Fibroblast of lung (primary cell): Measurements from ENCODE around the gene ACER3. TPM values are rescaled to one million over a fixed set of nuclear protein-coding genes. Genes with fewer than 3 reads are reported as not detected.

ENCODE experiments used
- DNase-seq, 2 donors: peaks; one replicate each; pipeline versions ENCODE4 v3.0.0 to v3.0.0-alpha.2; 2010; ENCODE audit warnings: low read depth in 2 of 2
- H2AFZ ChIP-seq: 2 replicates; pipeline ENCODE4 v1.5.1; 2012; ENCODE audit warnings: low read length, control low read depth, inconsistent platforms
- H3K27ac ChIP-seq: 2 replicates; pipeline ENCODE4 v1.5.1; 2011; ENCODE audit warnings: low read length, control low read depth; ENCODE audit not compliant: insufficient read depth
- H3K27me3 ChIP-seq: 2 replicates; pipeline ENCODE4 v1.5.1; 2011; ENCODE audit warnings: mild to moderate bottlenecking, low read length; ENCODE audit not compliant: control insufficient read depth, insufficient read depth
- H3K36me3 ChIP-seq: 2 replicates; pipeline ENCODE4 v1.5.1; 2011; ENCODE audit warnings: low read length; ENCODE audit not compliant: control insufficient read depth, insufficient read depth
- H3K4me1 ChIP-seq: 2 replicates; pipeline ENCODE4 v1.5.1; 2011; ENCODE audit warnings: low read length; ENCODE audit not compliant: control insufficient read depth, insufficient read depth; ENCODE audit errors: extremely low read depth
- H3K4me2 ChIP-seq: 2 replicates; pipeline ENCODE4 v1.5.1; 2011; ENCODE audit warnings: low read length, control low read depth; ENCODE audit not compliant: insufficient read depth; ENCODE audit errors: extremely low read depth
- H3K4me3 ChIP-seq, 4 experiments: fragments of 200-600 bp in 1 of 4; sonication (generic) in 1 of 4; replicated peaks in 1 of 4; 2 replicates each; pipeline ENCODE4 v1.5.1; 2011 to 2016; ENCODE audit warnings: low read length in 4 of 4, low read depth in 3 of 4, mild to moderate bottlenecking in 3 of 4, control low read depth in 2 of 4, inconsistent platforms in 1 of 4, mixed read lengths in 1 of 4; ENCODE audit not compliant: insufficient read depth in 1 of 4; ENCODE audit errors: control extremely low read depth in 1 of 4
- H3K79me2 ChIP-seq: 2 replicates; pipeline ENCODE4 v1.5.1; 2012; ENCODE audit warnings: mild to moderate bottlenecking, low read length, inconsistent platforms; ENCODE audit not compliant: control insufficient read depth, insufficient read depth
- H3K9ac ChIP-seq: 2 replicates; pipeline ENCODE4 v1.5.1; 2011; ENCODE audit warnings: mild to moderate bottlenecking, low read length, control low read depth; ENCODE audit not compliant: insufficient read depth
- H3K9me3 ChIP-seq: 2 replicates; pipeline ENCODE4 v1.5.1; 2012; ENCODE audit warnings: low read depth, low read length; ENCODE audit not compliant: control insufficient read depth, insufficient read depth
- H4K20me1 ChIP-seq: 2 replicates; pipeline ENCODE4 v1.5.1; 2011; ENCODE audit warnings: low read length; ENCODE audit not compliant: control insufficient read depth, insufficient read depth; ENCODE audit errors: extremely low read depth
- EZH2 ChIP-seq: IDR thresholded peaks from 2 replicates; pipeline ENCODE4 v1.5.1; 2012; ENCODE audit warnings: low read length, control low read depth, mild to moderate bottlenecking; ENCODE audit errors: missing control alignments
- polyA plus RNA-seq, 2 donors: library from polyadenylated mRNA; depleted of rRNA in 1 of 2; stranded (reverse) in 1 of 2; unstranded in 1 of 2; fragments of >200 nt; gene quantifications; 2 replicates each; pipeline ENCODE4 v1.2.1, GENCODE V29; 2011 to 2012; ENCODE audit warnings: missing spikeins in 1 of 2
- total RNA-seq: library from RNA; depleted of rRNA; stranded (reverse); fragments of >200 nt; gene quantifications from 2 replicates; pipeline ENCODE4 v1.2.1, GENCODE V29; 2014
- TF ChIP-seq, protein P1 (sequence below), 2 donors: IDR thresholded peaks in 1 of 2; conservative IDR thresholded peaks in 1 of 2; 1 replicate in 1 of 2; 2 replicates in 1 of 2; pipeline ENCODE4 v1.5.1; 2011 to 2012; ENCODE audit warnings: low read length in 2 of 2, control low read depth in 1 of 2, inconsistent platforms in 1 of 2, low read depth in 1 of 2, mild to moderate bottlenecking in 1 of 2

ACER3 gene
- total and polyA plus RNA-seq, 2 donors (not counting 1 experiment from before 2014, with no cell fraction given), result 6.1 to 22.3 TPM

- Histone ChIP-seq H3K4me2 (no peak overlapping the region), H3K9ac (no peak overlapping the region), H3K27me3 (no peaks in the 10 kb centered on the region), H3K27ac (no peak overlapping the region), H3K4me3 (no peak overlapping the region), H4K20me1 (no peaks in the 10 kb centered on the region), H3K9me3 (no peaks in the 10 kb centered on the region), H3K79me2 (no peaks in the 10 kb centered on the region), H3K36me3 (no peaks in the 10 kb centered on the region), H2AFZ (no peak overlapping the region), H3K4me1 (no peaks in the 10 kb centered on the region)
- no peak for DNase-seq
- TF ChIP-seq EZH2, result no peak
- TF ChIP-seq, protein P1, sequence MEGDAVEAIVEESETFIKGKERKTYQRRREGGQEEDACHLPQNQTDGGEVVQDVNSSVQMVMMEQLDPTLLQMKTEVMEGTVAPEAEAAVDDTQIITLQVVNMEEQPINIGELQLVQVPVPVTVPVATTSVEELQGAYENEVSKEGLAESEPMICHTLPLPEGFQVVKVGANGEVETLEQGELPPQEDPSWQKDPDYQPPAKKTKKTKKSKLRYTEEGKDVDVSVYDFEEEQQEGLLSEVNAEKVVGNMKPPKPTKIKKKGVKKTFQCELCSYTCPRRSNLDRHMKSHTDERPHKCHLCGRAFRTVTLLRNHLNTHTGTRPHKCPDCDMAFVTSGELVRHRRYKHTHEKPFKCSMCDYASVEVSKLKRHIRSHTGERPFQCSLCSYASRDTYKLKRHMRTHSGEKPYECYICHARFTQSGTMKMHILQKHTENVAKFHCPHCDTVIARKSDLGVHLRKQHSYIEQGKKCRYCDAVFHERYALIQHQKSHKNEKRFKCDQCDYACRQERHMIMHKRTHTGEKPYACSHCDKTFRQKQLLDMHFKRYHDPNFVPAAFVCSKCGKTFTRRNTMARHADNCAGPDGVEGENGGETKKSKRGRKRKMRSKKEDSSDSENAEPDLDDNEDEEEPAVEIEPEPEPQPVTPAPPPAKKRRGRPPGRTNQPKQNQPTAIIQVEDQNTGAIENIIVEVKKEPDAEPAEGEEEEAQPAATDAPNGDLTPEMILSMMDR (conservative IDR thresholded peaks at IDR 0.05 in 1 of 2, IDR thresholded peaks at IDR 0.05 in 1 of 2; ENCODE audit: low read depth in 1 of 2, low read length in 2 of 2), result no peak
Measured at GRCh38 chr11:76990628-76991027, 129.9 kb downstream of the ACER3 start.

GRCh38 chr11:76995081-76995576 is 134.4 kb downstream of the ACER3 start:
- no peak overlapping the region for H3K4me2 ChIP-seq
- no peak overlapping the region for H3K27ac ChIP-seq
- no peak for DNase-seq
- H2AFZ ChIP-seq, result no peak overlapping the region
- H3K79me2 ChIP-seq, result no peaks in the 10 kb centered on the region
- no peak overlapping the region for H3K4me3 ChIP-seq
- no peaks in the 10 kb centered on the region for H3K27me3 ChIP-seq
- H3K9me3 ChIP-seq, result no peaks in the 10 kb centered on the region
- H4K20me1 ChIP-seq, result no peaks in the 10 kb centered on the region
- H3K4me1 ChIP-seq, result no peaks in the 10 kb centered on the region
- H3K9ac ChIP-seq, result no peak overlapping the region
- TF ChIP-seq, protein P1 (conservative IDR thresholded peaks at IDR 0.05 in 1 of 2, IDR thresholded peaks at IDR 0.05 in 1 of 2; ENCODE audit: low read depth in 1 of 2, low read length in 2 of 2), result no peak
- TF ChIP-seq EZH2, result no peak
- no peaks in the 10 kb centered on the region for H3K36me3 ChIP-seq

DNA sequence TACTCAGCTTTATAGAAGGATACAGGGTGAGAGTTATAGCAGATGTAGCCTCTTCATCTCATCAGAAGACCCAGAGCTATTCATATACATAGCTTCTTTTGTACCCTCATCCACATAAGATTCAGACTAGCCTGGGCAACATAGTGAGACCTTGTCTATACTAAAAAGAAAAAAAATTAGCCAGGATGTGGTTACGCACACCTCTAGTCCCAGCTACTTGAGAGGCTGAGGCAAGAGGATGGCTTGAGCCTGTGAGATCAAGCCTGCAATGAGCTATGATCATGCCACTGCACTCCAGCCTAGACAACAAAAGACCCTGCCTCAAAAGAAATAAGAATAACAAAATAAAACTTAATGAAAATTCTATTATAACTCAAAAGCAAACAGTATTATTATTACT is 136.8 kb downstream of the ACER3 start:
- Histone ChIP-seq H3K36me3 (no peaks in the 10 kb centered on the region), H3K9ac (no peak overlapping the region), H3K4me3 (no peak overlapping the region), H2AFZ (no peak overlapping the region), H3K27ac (no peak overlapping the region), H3K79me2 (no peaks in the 10 kb centered on the region), H3K27me3 (no peaks in the 10 kb centered on the region), H3K4me1 (no peaks in the 10 kb centered on the region), H3K9me3 (no peaks in the 10 kb centered on the region), H4K20me1 (no peaks in the 10 kb centered on the region), H3K4me2 (no peak overlapping the region)
- TF ChIP-seq, protein P1 (conservative IDR thresholded peaks at IDR 0.05 in 1 of 2, IDR thresholded peaks at IDR 0.05 in 1 of 2; ENCODE audit: low read depth in 1 of 2, low read length in 2 of 2), result no peak
- TF ChIP-seq EZH2, result no peak
- DNase-seq, result no peak
